ENCODE data around the gene SARM1.

DNA sequence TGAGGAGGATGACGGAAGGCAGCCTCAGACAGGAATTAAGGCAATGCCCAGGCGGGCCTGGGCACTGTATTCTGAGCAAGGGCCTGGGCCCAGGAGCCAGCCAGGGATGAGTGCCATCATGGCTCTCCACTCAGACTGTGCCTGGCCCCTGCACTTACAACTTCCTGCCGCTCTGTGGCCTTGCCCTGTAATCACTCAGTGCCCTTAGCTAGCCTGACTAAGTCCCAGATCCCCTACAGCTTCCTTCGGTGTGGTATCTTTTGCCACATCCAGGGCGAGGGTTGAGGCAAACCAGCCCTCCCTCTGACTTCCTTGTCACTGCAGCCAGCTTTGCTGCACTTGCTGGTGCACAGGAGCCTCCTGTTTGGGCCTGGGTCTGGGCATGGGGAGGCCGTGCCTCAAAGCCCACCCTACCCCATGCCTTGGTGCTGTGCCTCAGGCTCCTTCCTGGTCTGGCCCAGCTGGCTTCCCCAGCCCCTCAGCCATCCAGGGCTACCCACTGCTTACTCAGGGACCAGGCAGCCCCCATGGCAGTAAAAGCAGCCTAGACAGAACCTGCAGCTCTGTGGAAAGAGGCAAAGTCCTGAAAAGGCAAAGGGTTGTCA is 25.2 kb downstream of the SARM1 start:
- TF ChIP-seq, protein P1, sequence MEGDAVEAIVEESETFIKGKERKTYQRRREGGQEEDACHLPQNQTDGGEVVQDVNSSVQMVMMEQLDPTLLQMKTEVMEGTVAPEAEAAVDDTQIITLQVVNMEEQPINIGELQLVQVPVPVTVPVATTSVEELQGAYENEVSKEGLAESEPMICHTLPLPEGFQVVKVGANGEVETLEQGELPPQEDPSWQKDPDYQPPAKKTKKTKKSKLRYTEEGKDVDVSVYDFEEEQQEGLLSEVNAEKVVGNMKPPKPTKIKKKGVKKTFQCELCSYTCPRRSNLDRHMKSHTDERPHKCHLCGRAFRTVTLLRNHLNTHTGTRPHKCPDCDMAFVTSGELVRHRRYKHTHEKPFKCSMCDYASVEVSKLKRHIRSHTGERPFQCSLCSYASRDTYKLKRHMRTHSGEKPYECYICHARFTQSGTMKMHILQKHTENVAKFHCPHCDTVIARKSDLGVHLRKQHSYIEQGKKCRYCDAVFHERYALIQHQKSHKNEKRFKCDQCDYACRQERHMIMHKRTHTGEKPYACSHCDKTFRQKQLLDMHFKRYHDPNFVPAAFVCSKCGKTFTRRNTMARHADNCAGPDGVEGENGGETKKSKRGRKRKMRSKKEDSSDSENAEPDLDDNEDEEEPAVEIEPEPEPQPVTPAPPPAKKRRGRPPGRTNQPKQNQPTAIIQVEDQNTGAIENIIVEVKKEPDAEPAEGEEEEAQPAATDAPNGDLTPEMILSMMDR (conservative IDR thresholded peaks at IDR 0.05 in 1 of 2, IDR thresholded peaks at IDR 0.05 in 1 of 2; ENCODE audit: extremely low read depth in 1 of 2, insufficient read depth in 1 of 2, low read depth in 1 of 2, low read length in 2 of 2): no peak
- TF ChIP-seq EZH2 (IDR thresholded peaks at IDR 0.05; ENCODE audit: borderline replicate concordance, low read length): no peak

Measured in mammary epithelial cell (primary cell).